B cell (primary cell): ENCODE data around the gene ZNF277.

Experiments
- CTCF ChIP-seq: fragments of 200-600 bp; IDR thresholded peaks from one replicate; pipeline ENCODE4 v1.8.0; 2022; ENCODE audit warnings: antibody characterized with exemption, mild to moderate bottlenecking
- EZH2 ChIP-seq: IDR thresholded peaks from 2 replicates; pipeline ENCODE4 v1.6.1; 2012; ENCODE audit warnings: borderline replicate concordance, low read depth, mild to moderate bottlenecking, moderate library complexity, low read length; ENCODE audit not compliant: insufficient read depth, poor library complexity, severe bottlenecking

GRCh38 chr7:112364388-112364787 lies 157.9 kb downstream of the ZNF277 start:
- TF ChIP-seq CTCF (no peak), EZH2 (no peak)
